HepG2 (cell line): ENCODE results near the gene TMCC1. TPM values are rescaled to one million over a fixed set of nuclear protein-coding genes. Genes with fewer than 3 reads are reported as not detected.
"Not testable (repeated sequence)": the region's sequence is repeated elsewhere in the genome, so short reads cannot be mapped to it uniquely, and the experiment has no call there.

Experiments used
- ATAC-seq: fragments of 200-7000 bp; cut with Tn5 transposase; 3 replicates; pipeline ENCODE4 v1.9.1; 2020; ENCODE audit warnings: mild to moderate bottlenecking, moderate library complexity
- BruUV-seq: library from RNA; stranded (reverse); fragments of 400-500 nt; replicated peaks from 2 replicates; lab custom pipeline; 2021; lab: Mats Ljungman, UMichigan
- CTCF ChIA-PET: fragments of 300-600 bp; formaldehyde crosslinking; extraction: SDS; loops from one replicate; lab custom pipeline; 2021; ENCODE audit warnings: low total read pairs, inconsistent platforms, low intra/inter-chr PET ratio; lab: Yijun Ruan, JAX
- POLR2A ChIA-PET: fragments of 350-600 bp; sonication (Branson Sonifier 250); formaldehyde crosslinking; loops from one replicate; lab custom pipeline; 2020; ENCODE audit warnings: antibody characterized with exemption, inconsistent platforms; lab: Yijun Ruan, JAX
- DNase-seq: peaks from one replicate; pipeline ENCODE4 v3.0.0-alpha.2; 2015; ENCODE audit warnings: low spot score
- FAIRE-seq: peaks from 3 replicates; lab custom pipeline; 2011; peaks lifted over from hg19 to GRCh38; lab: Jason Lieb, UNC
- H2AFZ ChIP-seq: one replicate; pipeline ENCODE4 v1.6.1; 2011; ENCODE audit warnings: low read length, inconsistent platforms
- H3K27ac ChIP-seq: fragments of 300-600 bp; 3 replicates; pipeline ENCODE4 v1.8.0; 2011; ENCODE audit warnings: mixed run types, mild to moderate bottlenecking, mixed read lengths, low read length, inconsistent platforms; ENCODE audit not compliant: insufficient read depth; ENCODE audit errors: extremely low read length
- H3K27me3 ChIP-seq, 2 experiments: fragments of 200-600 bp in 1 of 2; 2 replicates in 1 of 2; 3 replicates in 1 of 2; pipeline versions ENCODE4 v1.6.0 to v1.8.0; 2011; ENCODE audit warnings: low read length in 2 of 2, mild to moderate bottlenecking in 2 of 2, moderate library complexity in 2 of 2, inconsistent platforms in 1 of 2; ENCODE audit not compliant: insufficient read depth in 2 of 2, control insufficient read depth in 1 of 2
- H3K36me3 ChIP-seq, 2 experiments: fragments of 200-600 bp in 1 of 2; replicated peaks in 1 of 2; 2 replicates in 1 of 2; 3 replicates in 1 of 2; pipeline versions ENCODE4 v1.5.1 to v1.8.0; 2011; ENCODE audit warnings: low read length in 2 of 2, inconsistent platforms in 1 of 2; ENCODE audit not compliant: insufficient read depth in 2 of 2, control insufficient read depth in 1 of 2
- H3K4me1 ChIP-seq: 2 replicates; pipeline ENCODE4 v1.5.1; 2012; ENCODE audit warnings: low read length, inconsistent platforms; ENCODE audit not compliant: insufficient read depth
- H3K4me2 ChIP-seq: 2 replicates; pipeline ENCODE4 v1.6.0; 2011; ENCODE audit warnings: low read depth, low read length, inconsistent platforms
- H3K4me3 ChIP-seq, 3 experiments: fragments of 200-600 bp in 1 of 3; sonication (generic), shearing (Covaris generic) in 1 of 3; replicated peaks in 1 of 3; 2 replicates each; pipeline ENCODE4 v1.5.1; 2011 to 2016; ENCODE audit warnings: low read length in 3 of 3, inconsistent platforms in 2 of 3, low read depth in 2 of 3, mild to moderate bottlenecking in 2 of 3, control low read depth in 1 of 3, mixed read lengths in 1 of 3; ENCODE audit not compliant: insufficient read depth in 1 of 3
- H3K79me2 ChIP-seq: one replicate; pipeline ENCODE4 v1.6.1; 2011; ENCODE audit warnings: low read length, inconsistent platforms; ENCODE audit not compliant: insufficient read depth
- H3K9ac ChIP-seq: 2 replicates; pipeline ENCODE4 v1.6.0; 2011; ENCODE audit warnings: mild to moderate bottlenecking, low read depth, low read length, inconsistent platforms; ENCODE audit not compliant: insufficient read depth
- H3K9me3 ChIP-seq: 2 replicates; pipeline ENCODE4 v1.5.1; 2012; ENCODE audit warnings: mild to moderate bottlenecking, low read length
- H4K20me1 ChIP-seq: 2 replicates; pipeline ENCODE4 v1.6.0; 2011; ENCODE audit warnings: inconsistent platforms, mild to moderate bottlenecking, low read length, moderate library complexity; ENCODE audit not compliant: insufficient read depth
- CTCF ChIP-seq: sonication (generic); formaldehyde crosslinking; IDR thresholded peaks from 2 replicates; pipeline ENCODE4 v1.5.0; 2020; ENCODE audit warnings: mild to moderate bottlenecking, missing genetic modification reagents, moderate library complexity
- ERF ChIP-seq: IDR thresholded peaks from 2 replicates; pipeline ENCODE4 v1.6.1; 2018; ENCODE audit warnings: missing biosample characterization, missing genetic modification reagents
- FOXK1 ChIP-seq: sonication (generic); formaldehyde crosslinking; IDR thresholded peaks from 2 replicates; pipeline ENCODE4 v1.4.0; 2020; ENCODE audit warnings: low read depth, missing genetic modification reagents, borderline replicate concordance
- IKZF1 ChIP-seq: fragments of 450-650 bp; IDR thresholded peaks from 2 replicates; pipeline ENCODE4 v1.7.1; 2016
- SNAI1 ChIP-seq: sonication (generic); formaldehyde crosslinking; IDR thresholded peaks from 2 replicates; pipeline ENCODE4 v1.5.0; 2020; ENCODE audit warnings: mild to moderate bottlenecking, missing genetic modification reagents, borderline replicate concordance
- TBP ChIP-seq: sonication (generic); formaldehyde crosslinking; IDR thresholded peaks from 2 replicates; pipeline ENCODE4 v1.5.0; 2020; ENCODE audit warnings: missing genetic modification reagents
- ZNF451 ChIP-seq: sonication (generic); formaldehyde crosslinking; IDR thresholded peaks from 2 replicates; pipeline ENCODE4 v1.5.0; 2020; ENCODE audit warnings: mild to moderate bottlenecking, missing genetic modification reagents
- ZSCAN21 ChIP-seq: sonication (generic); formaldehyde crosslinking; IDR thresholded peaks from 2 replicates; pipeline ENCODE4 v1.8.0; 2022; ENCODE audit warnings: mild to moderate bottlenecking, missing genetic modification reagents, moderate library complexity, borderline replicate concordance
- WGBS: methylation state at CpG from one replicate; pipeline ENCODE4 v1.1.6; 2017; ENCODE audit warnings: low lambda C conversion rate; 5-methylcytosine and 5-hydroxymethylcytosine counted together
- in situ Hi-C: cut with HindIII; loops from 2 replicates; pipeline ENCODE4 v1.10.0; 2017; ENCODE audit warnings: low pct_unique_long_range_greater_than_20kb; ENCODE audit not compliant: extremely low pct_ligation_motif_present
- intact Hi-C: fragments of 100-400 bp; cut with micrococcal nuclease; formaldehyde crosslinking; loops from one replicate; pipeline ENCODE4 v1.10.0; 2022; ENCODE audit not compliant: unreplicated experiment
- polyA plus RNA-seq, 8 experiments: library from polyadenylated mRNA; depleted of rRNA in 3 of 8; stranded (reverse) in 7 of 8; unstranded in 1 of 8; fragments of >200 nt; fragmentation: Illumina TruSeq in 4 of 8; extraction: Trizol in 4 of 8; gene quantifications; 2 replicates each; pipeline versions ENCODE4 v1.2.1 to v1.2.3, GENCODE V29; 2011 to 2016; ENCODE audit warnings: low read depth in 4 of 8, missing spikeins in 1 of 8, mixed read lengths in 1 of 8; ENCODE audit not compliant: insufficient read depth in 1 of 8
- total RNA-seq, 5 experiments: library from RNA; depleted of rRNA; stranded (reverse); fragments of >200 nt; fragmentation: Illumina TruSeq; extraction: Trizol; gene quantifications; 2 replicates each; pipeline ENCODE4 v1.2.3, GENCODE V29; 2016; ENCODE audit warnings: low read depth in 1 of 5
- TF ChIP-seq, protein P1 (sequence below): sonication (generic); formaldehyde crosslinking; IDR thresholded peaks from 2 replicates; pipeline ENCODE4 v1.8.1; 2023; ENCODE audit warnings: missing genetic modification reagents, mild to moderate bottlenecking, borderline replicate concordance

TMCC1 gene
- total and polyA plus RNA-seq, 2 of the 13 experiments (the other 11 are each of a cell fraction or from before 2014, with no cell fraction given), result 12.1 to 264 TPM

- TF ChIP-seq TBP, result no peak
These were observed 15.2 kb downstream of the TMCC1 start (continued) for GRCh38 chr3:129878355-129878754.

DNA sequence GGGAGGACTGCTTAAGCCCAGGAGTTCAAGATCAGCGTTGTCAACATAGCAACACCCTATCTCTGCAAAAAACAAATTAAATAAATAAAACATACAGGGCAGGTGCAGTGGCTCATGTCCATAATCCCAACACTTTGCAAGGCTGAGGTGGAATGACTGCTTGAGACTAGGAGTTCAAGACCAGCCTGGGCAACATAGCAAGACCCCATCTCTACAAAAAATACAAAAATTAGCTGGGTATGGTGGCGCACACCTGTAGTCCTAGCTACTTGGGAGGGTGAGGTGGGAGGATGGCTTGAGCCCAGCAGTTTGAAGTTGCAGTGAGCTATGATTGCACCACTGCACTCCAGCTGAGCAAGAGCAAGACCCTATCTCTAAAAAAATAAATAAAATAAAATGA, 19.0 kb downstream of the TMCC1 start:
- H4K20me1 ChIP-seq, H3K27ac ChIP-seq, in situ Hi-C loops, H3K4me2 ChIP-seq, BruUV-seq, H3K4me1 ChIP-seq, H3K27me3 ChIP-seq, H3K9ac ChIP-seq, ATAC-seq, H2AFZ ChIP-seq, POLR2A ChIA-PET, DNase-seq, H3K4me3 ChIP-seq, FAIRE-seq, H3K79me2 ChIP-seq, CTCF ChIA-PET, H3K9me3 ChIP-seq, intact Hi-C loops: not testable (repeated sequence)
- H3K36me3 ChIP-seq, result peaks cover 7 to 20% of the 10 kb centered on the region in 2 experiments
- WGBS, result 100% methylated on average over 2 of the region's 2 CpGs

DNA sequence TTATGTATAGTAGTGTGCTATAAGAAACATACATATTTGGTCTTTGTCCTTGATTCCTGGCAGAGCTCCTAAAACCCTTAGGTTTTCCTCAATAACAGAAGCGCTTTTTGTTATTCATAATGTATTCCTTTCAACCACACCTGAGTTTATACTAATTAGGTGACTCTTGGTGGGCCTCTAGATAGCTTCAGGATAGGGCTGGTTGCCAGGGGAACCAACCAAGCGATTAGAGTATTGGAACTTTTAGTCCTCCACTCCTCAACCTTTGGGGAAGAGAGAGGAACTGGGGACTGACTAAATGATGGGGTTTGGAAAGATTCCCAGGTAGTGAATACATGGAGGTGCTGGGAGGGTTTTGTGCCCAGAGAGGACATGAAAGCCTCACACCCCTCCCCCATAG, 24.6 kb downstream of the TMCC1 start:
- H4K20me1 ChIP-seq, result no peaks in the 10 kb centered on the region
- peaks cover 2 to 7% of the 10 kb centered on the region in 2 experiments; a peak in 4 of 5 replicates for H3K36me3 ChIP-seq
- no peak overlapping the region for H2AFZ ChIP-seq
- peaks cover 6% of the 10 kb centered on the region; the same call in 1 of the 2 replicates for H3K4me1 ChIP-seq
- H3K27me3 ChIP-seq, result no peaks in the 10 kb centered on the region
- no peaks in the 10 kb centered on the region for H3K9me3 ChIP-seq
- ChIA-PET CTCF (no interaction called here), POLR2A (no interaction called here)
- no TSS peak for BruUV-seq
- no peak for FAIRE-seq
- no peak overlapping the region for H3K9ac ChIP-seq
- no peak overlapping the region for H3K4me3 ChIP-seq
- H3K79me2 ChIP-seq, result peaks cover 6% of the 10 kb centered on the region
- H3K4me2 ChIP-seq, result no peak overlapping the region
- in situ Hi-C loops, result no loop called here
- no peak for DNase-seq
- intact Hi-C loops, result no loop called here
- no peak overlapping the region for H3K27ac ChIP-seq
- no peak for ATAC-seq
- 97% methylated on average over 2 of the region's 2 CpGs for WGBS
- no peak for TF ChIP-seq ZSCAN21
- TF ChIP-seq, protein P1, sequence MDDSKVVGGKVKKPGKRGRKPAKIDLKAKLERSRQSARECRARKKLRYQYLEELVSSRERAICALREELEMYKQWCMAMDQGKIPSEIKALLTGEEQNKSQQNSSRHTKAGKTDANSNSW (CRISPR knock-in tag), result no peak
- TF ChIP-seq CTCF (CRISPR knock-in tag), result no peak
- TF ChIP-seq ZNF451 (CRISPR knock-in tag), result no peak
- no peak for TF ChIP-seq FOXK1 (CRISPR knock-in tag)
- TF ChIP-seq SNAI1 (CRISPR knock-in tag), result no peak
- TF ChIP-seq IKZF1, result no peak
- no peak for TF ChIP-seq ERF (CRISPR knock-in tag)
